DMS153 treated with DMSO at 0.1 percent for 48 hours (cell line): ENCODE measurements around the gene MAP3K10.

Source experiments
- DNase-seq: peaks from one replicate; lab custom pipeline; 2025; ENCODE audit not compliant: unreplicated experiment; lab: John Stamatoyannopoulos, UW

MAP3K10 gene

DNA sequence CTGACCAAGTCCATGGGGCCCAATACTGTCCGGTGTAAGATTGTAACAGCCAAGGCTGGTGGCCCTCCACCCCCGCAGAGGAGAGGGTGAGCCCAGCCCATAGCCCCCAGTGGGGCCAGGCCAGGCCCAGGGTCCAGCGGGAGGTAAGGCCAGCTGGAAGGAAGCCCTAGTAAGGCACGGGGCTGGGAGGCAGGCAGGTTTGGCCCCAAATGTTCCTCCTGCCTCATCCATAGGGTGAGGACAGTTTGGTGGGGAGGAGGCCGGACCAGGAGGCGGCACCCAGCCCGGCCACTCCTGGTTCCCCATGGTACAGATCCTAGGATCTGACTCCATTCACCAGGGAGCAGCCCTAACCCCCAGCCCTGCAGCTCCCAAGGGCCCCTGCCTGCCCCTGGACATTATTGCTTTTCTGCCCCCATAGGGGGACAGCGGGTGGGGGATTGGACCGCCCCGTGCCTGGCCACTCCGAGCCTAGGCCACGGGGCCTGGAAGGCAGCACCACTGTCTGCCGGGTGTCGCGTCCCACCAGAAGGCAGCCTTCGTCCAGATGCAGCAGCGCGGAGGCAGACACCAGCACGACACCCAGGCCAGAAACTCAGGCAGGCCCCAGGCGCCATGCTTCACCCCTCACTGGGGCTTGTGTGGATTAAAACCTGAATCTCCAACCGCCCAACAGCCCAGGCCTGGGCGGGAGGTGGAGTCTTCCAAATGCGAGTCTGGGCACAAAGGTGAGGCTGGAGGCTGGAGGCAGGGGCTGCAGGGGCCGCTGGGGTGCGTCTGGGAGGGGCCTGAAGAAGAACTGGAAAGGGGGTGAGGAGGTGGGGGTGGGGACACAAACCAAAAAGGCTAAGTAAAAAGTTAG lies 42.0 kb downstream of the MAP3K10 start:
- DNase-seq, result no peak

- DNase-seq, result no peak
Observed at GRCh38 chr19:40233811-40234389, 42.7 kb downstream of the MAP3K10 start.

DNA sequence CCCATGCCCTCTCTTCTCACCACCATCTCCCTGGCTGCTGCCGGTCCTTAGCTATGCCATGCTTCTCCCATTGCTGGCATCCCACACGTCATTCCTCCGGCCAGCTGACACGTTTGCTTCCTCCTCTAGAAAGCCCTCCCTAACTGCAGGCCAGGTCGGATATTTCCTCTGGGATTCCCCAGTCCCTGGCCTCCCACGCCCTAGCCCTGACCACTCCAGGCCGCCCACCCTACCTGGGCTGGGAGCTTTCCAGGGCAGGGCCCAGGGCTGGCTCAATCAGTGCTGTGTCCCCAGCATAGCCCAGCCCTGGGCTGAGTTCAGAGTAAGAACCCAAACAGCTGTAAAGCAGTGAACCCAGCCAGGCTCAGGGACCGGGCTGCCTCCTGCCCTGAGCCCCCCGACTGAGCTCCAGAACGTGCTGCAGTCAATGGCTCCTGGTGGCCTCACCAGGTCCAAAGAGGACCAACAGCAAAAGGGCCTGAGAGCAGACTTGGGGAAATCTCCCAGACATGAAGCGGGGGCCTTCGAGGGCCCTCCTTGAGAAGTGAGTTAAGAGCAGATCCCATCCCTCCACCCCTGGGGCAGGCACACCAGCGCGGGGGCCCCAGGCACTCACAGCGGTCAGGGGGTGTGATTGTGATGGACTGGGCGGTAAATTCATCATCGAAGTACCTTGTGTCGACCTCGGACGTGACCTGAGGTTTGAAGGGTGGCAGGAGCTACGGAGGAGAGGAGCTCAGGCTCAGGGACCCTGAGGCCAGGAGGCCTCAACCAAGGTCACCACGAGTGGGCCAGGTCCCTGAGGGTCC lies 43.4 kb downstream of the MAP3K10 start:
- no peak for DNase-seq

GRCh38 chr19:40235238-40236025 lies 44.2 kb downstream of the MAP3K10 start:
- DNase-seq, result no peak

GRCh38 chr19:40236026-40236355 lies 44.8 kb downstream of the MAP3K10 start:
- DNase-seq, result no peak

- no peak for DNase-seq
Observed at GRCh38 chr19:40236366-40236765, 45.1 kb downstream of the MAP3K10 start.

DNA sequence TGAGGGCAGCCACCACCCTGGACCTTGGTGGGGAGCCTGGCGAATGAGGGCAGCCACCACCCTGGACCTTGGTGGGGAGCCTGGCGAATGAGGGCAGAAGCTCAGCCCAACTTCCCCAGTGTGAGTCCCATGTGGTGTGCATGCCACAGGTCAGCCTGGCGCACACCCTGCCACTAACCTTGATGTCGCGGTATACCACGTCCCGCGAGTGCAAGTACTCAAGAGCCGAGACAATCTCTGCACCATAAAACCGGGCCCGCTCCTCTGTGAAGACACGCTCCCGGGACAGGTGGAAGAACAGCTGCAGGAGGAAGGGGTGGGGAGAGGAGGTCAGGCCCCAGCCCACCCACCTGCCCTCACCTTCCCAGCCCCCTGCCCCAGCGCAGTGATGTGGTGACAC lies 46.6 kb downstream of the MAP3K10 start:
- no peak for DNase-seq

GRCh38 chr19:40238775-40239174 lies 47.5 kb downstream of the MAP3K10 start:
- no peak for DNase-seq

DNA sequence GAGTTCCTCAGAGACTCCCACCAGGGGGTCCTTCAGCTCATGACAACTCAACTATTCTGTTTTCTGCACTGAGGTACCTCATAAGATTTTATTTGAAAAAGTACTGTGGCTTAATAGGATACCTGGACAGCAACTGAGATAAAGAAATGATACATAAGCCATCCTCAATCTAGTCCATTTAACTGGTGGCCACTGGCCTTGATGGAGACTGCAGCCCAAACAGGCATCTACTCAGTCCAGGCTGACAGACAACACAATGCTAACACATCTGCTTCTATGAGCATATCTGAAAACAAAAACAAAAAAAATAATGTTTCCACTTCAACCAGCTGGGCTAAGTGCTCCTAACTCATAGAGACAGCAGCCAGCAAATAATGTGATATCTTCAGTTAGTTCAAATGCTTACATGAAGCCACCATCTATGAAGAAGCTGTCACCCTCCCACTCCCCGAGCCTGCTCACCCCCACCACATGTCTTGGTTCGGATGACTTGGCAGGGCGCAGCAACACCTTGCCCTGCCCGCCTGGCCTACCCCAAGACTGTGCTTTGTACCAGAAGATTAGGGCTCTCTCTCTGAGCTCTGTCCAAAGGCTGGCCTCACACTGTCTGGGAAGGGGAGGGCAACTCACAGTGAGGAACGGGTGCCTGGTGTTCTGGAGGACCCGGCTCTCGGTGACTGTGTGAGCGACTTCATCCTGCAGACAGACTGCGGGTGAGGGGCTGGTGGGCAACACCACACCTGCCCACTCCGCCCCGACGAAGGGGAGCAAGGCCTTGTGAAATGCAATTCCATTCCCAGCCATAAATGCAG lies 48.4 kb downstream of the MAP3K10 start:
- no peak for DNase-seq

DNA sequence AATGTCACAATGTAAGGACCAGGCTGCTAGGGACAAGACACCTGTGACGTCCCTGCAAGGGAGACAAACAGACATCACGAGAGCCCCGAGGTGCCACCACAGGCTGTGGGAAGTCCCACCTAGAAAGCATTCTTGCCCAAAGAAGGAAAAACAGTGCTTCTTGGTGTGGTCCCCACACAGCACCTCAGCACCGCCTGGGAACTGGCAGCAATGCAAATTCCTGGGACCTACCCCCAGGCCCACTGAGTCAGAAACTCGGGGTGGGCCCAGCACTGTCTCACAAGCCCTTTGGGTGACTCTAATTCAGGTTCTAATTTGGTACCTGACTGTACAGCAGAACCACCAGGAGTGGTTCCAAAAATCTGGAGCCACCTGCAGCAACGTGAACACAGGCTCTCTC lies 49.1 kb downstream of the MAP3K10 start:
- DNase-seq, result no peak

DNA sequence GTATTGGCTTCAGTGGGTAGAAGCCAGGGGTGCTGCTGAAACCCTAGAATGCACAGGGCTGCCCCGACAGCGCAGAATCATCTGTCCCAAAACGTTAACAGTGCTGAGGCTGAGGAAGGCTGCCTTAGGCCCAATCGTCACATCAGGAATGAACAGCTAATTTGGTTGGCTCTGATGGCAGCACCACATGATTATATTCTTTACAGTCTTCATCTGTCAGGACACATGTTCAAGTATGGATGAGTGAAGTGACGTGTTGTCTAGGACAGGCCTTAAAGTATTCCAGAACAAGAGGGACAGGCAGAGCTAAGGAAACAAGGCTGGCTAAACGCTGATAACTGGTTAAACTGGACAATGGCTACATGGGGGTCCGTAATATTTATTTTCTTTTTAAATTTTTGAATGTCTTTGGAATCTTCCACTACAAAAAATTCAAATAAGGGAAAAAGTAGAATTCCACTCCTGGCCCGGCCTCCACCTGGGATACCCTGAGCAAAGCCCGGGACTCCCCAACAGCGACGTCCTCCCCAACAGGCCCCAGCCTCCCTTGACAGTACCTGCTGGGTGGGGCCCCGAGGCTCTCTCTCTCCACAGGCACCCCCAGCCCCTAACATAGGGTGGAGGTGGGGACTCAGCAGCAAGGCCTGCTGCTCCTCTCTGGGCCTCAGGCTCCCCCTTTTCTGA lies 50.0 kb downstream of the MAP3K10 start:
- no peak for DNase-seq

DNA sequence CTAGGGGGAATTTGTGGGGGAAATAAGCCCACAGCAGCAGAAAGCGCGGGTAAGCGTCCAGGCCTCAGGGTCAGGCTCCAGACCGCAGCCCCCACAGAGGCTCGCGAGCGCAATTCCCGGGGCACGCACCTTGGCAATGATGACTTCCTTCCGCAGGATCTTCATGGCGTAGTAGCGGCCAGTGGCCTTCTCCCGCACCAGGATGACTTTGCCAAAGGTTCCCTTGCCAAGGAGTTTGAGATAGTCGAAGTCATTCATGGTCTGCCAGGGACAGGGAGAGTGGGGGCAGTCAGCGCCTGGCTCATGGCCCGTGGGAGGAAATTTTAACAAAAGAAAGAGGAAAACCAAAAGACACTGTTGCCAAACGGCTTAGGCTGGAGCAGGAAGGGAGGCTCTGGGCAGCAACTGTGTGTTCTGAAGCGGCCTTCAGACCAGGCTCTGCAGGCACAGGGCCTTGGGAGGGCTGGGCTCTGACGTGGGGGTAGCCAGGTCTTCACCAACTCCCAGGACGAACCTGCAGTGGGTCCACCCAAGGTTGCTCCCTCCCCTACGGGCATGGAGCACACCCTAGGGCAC lies 50.7 kb downstream of the MAP3K10 start:
- DNase-seq, result no peak

- no peak for DNase-seq
Observed at GRCh38 chr19:40242480-40242879, 51.3 kb downstream of the MAP3K10 start.

DNA sequence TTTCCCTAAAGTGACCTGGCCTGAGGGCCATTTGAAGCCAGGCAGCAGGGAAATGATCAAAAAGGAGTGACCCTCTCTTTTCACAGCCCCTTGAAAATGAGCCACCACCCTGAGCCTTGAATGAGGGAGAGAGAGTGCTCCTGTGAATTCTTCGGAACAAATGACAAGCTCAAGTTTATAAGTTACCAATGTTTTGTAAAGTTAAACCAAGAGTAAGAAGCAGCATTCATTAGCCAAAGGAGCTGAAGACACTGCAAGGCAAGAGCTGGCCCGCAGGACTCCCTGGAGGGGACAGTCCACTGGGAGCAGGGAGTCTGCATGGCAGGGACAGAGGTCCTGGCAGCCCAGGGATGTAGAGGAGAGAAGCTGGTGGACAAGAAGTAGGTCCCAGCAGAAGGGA lies 52.0 kb downstream of the MAP3K10 start:
- no peak for DNase-seq

DNA sequence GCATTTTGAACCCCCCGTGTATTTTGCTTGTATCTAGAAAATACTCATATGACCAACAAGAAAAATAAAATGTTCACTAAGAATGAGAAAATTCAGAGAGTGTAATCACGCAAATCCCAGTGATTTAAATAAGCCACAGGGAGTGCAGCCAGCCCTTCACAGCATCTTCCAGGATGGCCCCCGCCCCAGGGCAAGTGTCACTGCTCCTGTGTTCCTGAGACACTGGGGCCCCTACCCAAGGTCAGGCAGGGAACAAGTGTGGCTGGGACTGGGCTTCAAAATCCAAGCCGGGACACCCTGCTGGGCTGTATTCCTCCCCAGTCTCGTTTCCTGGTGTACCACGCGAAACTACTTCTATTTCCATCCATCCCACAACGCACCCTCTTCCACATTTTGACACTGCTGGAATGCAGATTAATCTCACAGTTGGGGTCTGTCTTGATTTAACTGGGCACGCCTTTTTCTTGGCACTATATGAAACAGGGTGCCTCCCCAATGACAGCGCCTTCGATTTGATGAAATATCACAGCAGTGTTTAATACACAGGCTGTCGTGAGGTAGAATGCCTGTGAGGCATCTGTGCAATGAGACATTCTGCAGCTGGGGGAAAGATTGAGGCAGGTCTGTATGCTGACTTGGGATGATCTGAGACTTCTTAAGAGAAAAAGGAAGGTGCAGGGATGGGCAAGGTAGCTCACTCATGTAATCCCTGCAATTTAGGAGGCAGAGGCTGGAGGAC lies 53.5 kb downstream of the MAP3K10 start:
- no peak for DNase-seq

DNA sequence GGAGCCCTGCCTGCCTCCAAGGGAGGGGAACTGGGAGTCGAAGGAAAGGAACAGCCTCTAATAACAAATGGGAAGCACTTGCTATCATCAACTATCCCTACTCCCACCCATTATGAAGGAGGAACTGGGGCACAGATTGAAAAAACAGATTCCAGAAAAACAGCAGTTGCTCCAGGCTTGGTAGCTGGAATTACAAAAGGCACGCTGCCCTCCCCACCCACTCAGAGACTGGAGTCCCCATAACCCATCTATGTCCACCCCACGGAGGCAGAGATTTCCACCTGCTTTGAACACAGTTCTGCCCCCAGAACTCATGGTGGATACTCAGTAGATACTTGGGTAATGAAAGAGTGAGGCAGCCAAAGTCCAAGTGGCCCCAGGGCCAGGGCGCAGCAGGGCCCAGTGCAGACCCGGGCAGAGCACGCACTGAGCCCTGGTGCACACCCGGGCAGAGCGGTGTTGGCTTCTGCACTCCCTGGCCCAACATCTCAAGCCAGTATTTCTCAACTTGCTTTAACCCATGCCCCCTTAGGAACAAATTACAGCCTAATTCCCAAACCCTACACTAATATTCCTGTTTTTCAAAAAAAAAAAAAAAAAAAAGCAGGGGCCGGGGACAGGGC lies 54.4 kb downstream of the MAP3K10 start:
- DNase-seq, result no peak

DNA sequence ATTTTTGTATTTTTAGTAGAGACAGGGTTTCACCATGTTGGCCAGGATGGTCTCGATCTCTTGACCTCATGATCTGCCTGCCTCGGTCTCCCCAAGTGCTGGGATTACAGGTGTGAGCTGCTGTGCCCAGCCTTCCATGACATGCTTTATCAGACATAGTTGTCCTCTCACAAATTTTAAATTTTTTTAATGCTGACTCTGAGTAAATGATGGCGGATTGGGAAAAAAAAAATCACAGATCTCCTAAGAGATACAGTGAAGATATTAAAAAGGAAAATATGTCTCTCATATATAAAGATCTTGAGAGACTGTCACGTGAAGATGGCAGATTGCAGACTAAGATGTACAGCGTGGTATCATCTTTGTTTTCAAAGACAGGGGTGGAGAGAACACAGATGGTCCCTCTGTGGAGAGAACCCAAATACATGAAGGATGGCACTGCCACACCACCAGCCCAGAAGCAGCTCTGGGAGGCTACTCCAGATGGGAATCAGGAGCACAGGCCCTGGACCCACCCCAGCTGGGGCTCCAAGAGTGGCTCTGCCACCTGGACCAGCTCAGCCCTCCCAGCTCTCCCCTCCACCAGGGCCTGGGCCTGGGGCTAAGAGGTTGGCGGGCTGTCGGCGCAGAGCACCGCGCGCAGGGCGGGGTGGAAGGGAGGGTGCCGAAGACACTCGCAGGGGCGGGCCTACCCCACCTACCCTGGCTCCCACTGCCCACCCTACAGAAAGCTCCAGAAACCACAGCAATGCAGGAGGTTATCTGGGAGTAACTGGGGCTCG lies 55.3 kb downstream of the MAP3K10 start:
- no peak for DNase-seq

DNA sequence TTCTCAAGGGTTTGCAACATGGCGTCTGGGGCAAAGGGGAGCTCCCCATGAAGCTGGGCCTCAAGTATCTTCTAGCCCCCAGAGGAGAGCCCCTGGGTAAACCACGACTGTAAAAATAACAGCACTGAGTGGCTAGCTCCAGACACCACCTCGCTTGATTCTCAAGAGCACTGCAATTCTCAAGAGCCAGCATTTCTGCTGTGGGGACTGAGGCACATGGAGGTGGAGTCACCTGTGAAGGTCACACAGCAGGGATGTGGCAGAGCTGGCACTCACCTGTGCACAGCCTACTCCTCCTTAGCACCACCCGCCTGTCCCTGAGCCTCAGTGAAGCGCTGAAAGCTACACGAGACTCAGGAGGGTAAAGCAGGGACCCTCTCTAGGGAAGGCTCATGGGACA lies 56.0 kb downstream of the MAP3K10 start:
- DNase-seq, result no peak
